ENCODE results near the gene TMEM115.

TMEM115 gene, protein sequence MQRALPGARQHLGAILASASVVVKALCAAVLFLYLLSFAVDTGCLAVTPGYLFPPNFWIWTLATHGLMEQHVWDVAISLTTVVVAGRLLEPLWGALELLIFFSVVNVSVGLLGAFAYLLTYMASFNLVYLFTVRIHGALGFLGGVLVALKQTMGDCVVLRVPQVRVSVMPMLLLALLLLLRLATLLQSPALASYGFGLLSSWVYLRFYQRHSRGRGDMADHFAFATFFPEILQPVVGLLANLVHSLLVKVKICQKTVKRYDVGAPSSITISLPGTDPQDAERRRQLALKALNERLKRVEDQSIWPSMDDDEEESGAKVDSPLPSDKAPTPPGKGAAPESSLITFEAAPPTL

DNA sequence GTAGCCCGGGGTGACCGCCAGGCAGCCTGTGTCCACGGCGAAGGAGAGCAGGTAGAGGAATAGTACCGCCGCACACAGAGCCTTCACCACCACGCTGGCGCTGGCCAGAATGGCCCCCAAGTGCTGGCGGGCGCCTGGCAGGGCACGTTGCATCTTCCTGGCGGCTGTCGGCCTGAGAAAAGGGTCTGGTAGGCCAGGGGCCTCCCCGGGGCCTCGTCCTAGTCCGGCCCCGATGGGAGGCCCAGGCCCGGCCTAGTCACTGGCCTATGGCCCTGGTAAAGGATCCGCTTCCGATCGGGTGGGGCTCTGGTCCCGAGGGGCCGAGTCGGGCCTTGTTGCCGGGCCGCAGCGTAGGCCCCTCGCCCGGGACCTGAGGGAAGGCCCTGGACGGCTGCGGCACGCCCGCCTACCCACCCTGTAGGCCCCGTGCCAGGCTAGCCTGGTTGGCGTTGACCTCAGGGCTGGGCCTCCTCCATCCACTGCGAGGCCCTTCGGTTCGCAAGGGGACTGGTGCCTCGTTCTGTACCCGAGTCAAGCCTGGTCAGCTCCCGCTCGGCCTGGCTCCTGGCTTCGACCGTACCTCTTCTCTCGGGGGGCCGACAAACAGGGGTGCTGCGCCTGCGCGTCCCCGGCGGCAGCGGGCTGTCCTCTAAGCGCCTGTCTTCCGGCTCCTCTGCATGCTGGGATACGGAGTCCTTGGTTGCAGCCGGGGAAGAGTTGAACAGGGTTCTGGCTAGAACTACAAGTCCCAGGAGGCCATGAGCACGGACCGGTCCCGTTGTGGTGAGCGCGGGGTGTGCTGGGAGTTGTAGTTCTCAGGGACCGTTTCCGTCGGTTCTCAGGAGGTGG is at the start of gene TMEM115:
TSS of gene TMEM115 (minus strand) at position 611 of the 849 bp plus-strand sequence. CDS start at position 153, 458 bp downstream.
- Histone ChIP-seq H3K4me1 (ENCODE audit: insufficient read depth, low read length) (peaks cover 6% of the 10 kb centered on the region; the same call in 1 of the 2 replicates), H3K4me3 (ENCODE audit: low read length) (peak within 1 kb of the TSS; percentile 94), H3K36me3 (ENCODE audit: insufficient read depth, low read depth, low read length) (peaks cover 13% of the 10 kb centered on the region), H3K9ac (ENCODE audit: low read depth, low read length) (peak within 1 kb of the TSS; percentile 88), H3K9me3 (ENCODE audit: insufficient read depth, low read depth, low read length) (no peaks in the 10 kb centered on the region), H3K27me3 (ENCODE audit: insufficient read depth, low read length) (peaks cover 12% of the 10 kb centered on the region), H3K27ac (ENCODE audit: low read length) (no peak within 1 kb of the TSS)

GRCh38 chr3:50408443-50408944 is 49.2 kb upstream of the TMEM115 start:
- H3K9ac ChIP-seq (ENCODE audit: low read depth, low read length) = no peak overlapping the region
- H3K27me3 ChIP-seq (ENCODE audit: insufficient read depth, low read length) = no peaks in the 10 kb centered on the region; the same call in none of the 2 replicates
- H3K4me1 ChIP-seq (ENCODE audit: insufficient read depth, low read length) = no peaks in the 10 kb centered on the region
- no peaks in the 10 kb centered on the region for H3K36me3 ChIP-seq (ENCODE audit: insufficient read depth, low read depth, low read length)
- H3K27ac ChIP-seq (ENCODE audit: low read length) = no peak overlapping the region
- no peak overlapping the region for H3K4me3 ChIP-seq (ENCODE audit: low read length)
- no peaks in the 10 kb centered on the region for H3K9me3 ChIP-seq (ENCODE audit: insufficient read depth, low read depth, low read length)

GRCh38 chr3:50406487-50406886 is 47.2 kb upstream of the TMEM115 start:
- H3K27me3 ChIP-seq (ENCODE audit: insufficient read depth, low read length) = no peaks in the 10 kb centered on the region; the same call in none of the 2 replicates
- no peaks in the 10 kb centered on the region for H3K9me3 ChIP-seq (ENCODE audit: insufficient read depth, low read depth, low read length)
- H3K27ac ChIP-seq (ENCODE audit: low read length) = no peak overlapping the region
- no peaks in the 10 kb centered on the region for H3K4me1 ChIP-seq (ENCODE audit: insufficient read depth, low read length)
- no peaks in the 10 kb centered on the region for H3K36me3 ChIP-seq (ENCODE audit: insufficient read depth, low read depth, low read length)
- no peak overlapping the region for H3K9ac ChIP-seq (ENCODE audit: low read depth, low read length)
- H3K4me3 ChIP-seq (ENCODE audit: low read length) = no peak overlapping the region

DNA sequence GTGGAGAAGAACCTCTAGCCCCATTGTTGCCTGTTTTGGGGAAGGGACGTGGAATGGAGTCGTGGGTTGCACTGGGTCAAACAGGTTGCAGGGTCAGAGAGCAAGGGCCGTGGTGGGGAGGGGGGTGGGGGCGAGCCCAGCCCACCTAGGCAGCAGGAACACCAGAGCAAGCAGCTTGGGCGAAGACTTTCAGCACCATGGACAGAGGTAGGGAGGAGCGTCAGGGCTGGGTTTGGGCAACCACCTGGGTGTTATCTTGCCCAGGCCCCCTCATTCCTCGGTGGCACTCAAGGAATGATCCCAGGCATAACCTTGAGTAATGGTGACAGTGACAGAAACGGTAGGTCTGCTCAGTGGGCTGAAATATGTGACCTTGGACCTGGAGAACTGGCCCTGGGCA is 45.9 kb upstream of the TMEM115 start:
- H3K27ac ChIP-seq (ENCODE audit: low read length) = no peak overlapping the region
- H3K9me3 ChIP-seq (ENCODE audit: insufficient read depth, low read depth, low read length) = no peaks in the 10 kb centered on the region

GRCh38 chr3:50401978-50402595 is 42.8 kb upstream of the TMEM115 start:
- no peak overlapping the region for H3K27ac ChIP-seq (ENCODE audit: low read length)
- no peak overlapping the region for H3K4me3 ChIP-seq (ENCODE audit: low read length)
- no peaks in the 10 kb centered on the region for H3K36me3 ChIP-seq (ENCODE audit: insufficient read depth, low read depth, low read length)
- no peak overlapping the region for H3K9ac ChIP-seq (ENCODE audit: low read depth, low read length)
- H3K4me1 ChIP-seq (ENCODE audit: insufficient read depth, low read length) = no peaks in the 10 kb centered on the region
- no peaks in the 10 kb centered on the region for H3K9me3 ChIP-seq (ENCODE audit: insufficient read depth, low read depth, low read length)
- no peaks in the 10 kb centered on the region; the same call in none of the 2 replicates for H3K27me3 ChIP-seq (ENCODE audit: insufficient read depth, low read length)

More for the DNA sequence above, 45.9 kb upstream of the TMEM115 start:
- Histone ChIP-seq H3K9ac (ENCODE audit: low read depth, low read length) (no peak overlapping the region), H3K4me1 (ENCODE audit: insufficient read depth, low read length) (no peaks in the 10 kb centered on the region), H3K27me3 (ENCODE audit: insufficient read depth, low read length) (no peaks in the 10 kb centered on the region; the same call in none of the 2 replicates), H3K36me3 (ENCODE audit: insufficient read depth, low read depth, low read length) (no peaks in the 10 kb centered on the region), H3K4me3 (ENCODE audit: low read length) (no peak overlapping the region)

DNA sequence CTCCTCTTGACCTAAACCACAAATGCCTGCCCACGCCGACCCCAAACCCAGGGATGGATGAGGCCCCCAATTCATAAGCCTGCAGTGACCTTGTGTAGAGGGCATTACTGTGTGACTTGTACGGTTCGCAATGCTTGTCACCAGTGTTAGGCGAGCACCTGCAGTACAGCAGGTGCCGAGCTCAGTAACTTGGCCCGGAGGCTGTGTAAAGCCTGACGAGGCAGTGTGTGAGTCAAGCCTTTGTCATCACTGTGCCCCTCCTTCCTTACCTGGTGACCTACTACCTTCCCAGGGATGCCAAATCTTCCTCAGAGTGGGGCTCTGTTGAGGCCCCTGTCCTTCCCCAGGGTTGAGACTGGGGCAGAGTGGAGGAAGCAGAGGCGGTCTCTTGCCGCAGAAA is 37.2 kb upstream of the TMEM115 start:
- H3K4me3 ChIP-seq (ENCODE audit: low read length) = no peak overlapping the region
- H3K4me1 ChIP-seq (ENCODE audit: insufficient read depth, low read length) = no peaks in the 10 kb centered on the region
- H3K27me3 ChIP-seq (ENCODE audit: insufficient read depth, low read length) = no peaks in the 10 kb centered on the region; the same call in 1 of the 2 replicates
- H3K9ac ChIP-seq (ENCODE audit: low read depth, low read length) = no peak overlapping the region
- no peak overlapping the region for H3K27ac ChIP-seq (ENCODE audit: low read length)
- H3K36me3 ChIP-seq (ENCODE audit: insufficient read depth, low read depth, low read length) = no peaks in the 10 kb centered on the region
- no peaks in the 10 kb centered on the region for H3K9me3 ChIP-seq (ENCODE audit: insufficient read depth, low read depth, low read length)

GRCh38 chr3:50395070-50395860 is 35.9 kb upstream of the TMEM115 start:
- Histone ChIP-seq H3K27ac (ENCODE audit: low read length) (no peak overlapping the region), H3K36me3 (ENCODE audit: insufficient read depth, low read depth, low read length) (no peaks in the 10 kb centered on the region), H3K9ac (ENCODE audit: low read depth, low read length) (no peak overlapping the region), H3K27me3 (ENCODE audit: insufficient read depth, low read length) (no peaks in the 10 kb centered on the region; the same call in 1 of the 2 replicates), H3K4me1 (ENCODE audit: insufficient read depth, low read length) (no peaks in the 10 kb centered on the region), H3K4me3 (ENCODE audit: low read length) (no peak overlapping the region), H3K9me3 (ENCODE audit: insufficient read depth, low read depth, low read length) (no peaks in the 10 kb centered on the region)

DNA sequence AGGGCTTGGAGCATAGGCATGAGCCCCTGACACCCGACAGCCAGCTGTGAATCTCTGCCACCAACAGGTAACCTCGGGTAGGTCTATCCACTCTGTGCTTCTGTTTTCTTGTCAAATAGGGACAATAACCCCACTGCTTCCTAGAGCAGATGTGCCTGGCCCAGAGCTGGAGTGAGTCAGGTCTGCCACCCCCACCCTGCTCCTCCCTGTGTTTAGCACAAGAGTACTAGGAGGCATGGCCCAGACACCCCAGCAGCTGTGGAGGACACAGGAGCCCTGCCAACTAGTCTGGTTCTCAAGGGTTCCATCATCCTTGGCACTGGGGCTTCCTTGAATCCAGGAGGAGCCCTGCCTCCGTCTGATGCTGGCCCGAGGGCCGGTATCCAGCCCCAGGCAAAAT is 33.7 kb upstream of the TMEM115 start:
- Histone ChIP-seq H3K36me3 (ENCODE audit: insufficient read depth, low read depth, low read length) (no peaks in the 10 kb centered on the region), H3K27ac (ENCODE audit: low read length) (no peak overlapping the region), H3K9ac (ENCODE audit: low read depth, low read length) (no peak overlapping the region), H3K9me3 (ENCODE audit: insufficient read depth, low read depth, low read length) (no peaks in the 10 kb centered on the region), H3K4me1 (ENCODE audit: insufficient read depth, low read length) (no peaks in the 10 kb centered on the region), H3K4me3 (ENCODE audit: low read length) (no peak overlapping the region), H3K27me3 (ENCODE audit: insufficient read depth, low read length) (no peaks in the 10 kb centered on the region)

- Histone ChIP-seq H3K36me3 (ENCODE audit: insufficient read depth, low read depth, low read length) (no peaks in the 10 kb centered on the region), H3K9ac (ENCODE audit: low read depth, low read length) (no peak overlapping the region), H3K4me3 (ENCODE audit: low read length) (no peak overlapping the region), H3K4me1 (ENCODE audit: insufficient read depth, low read length) (no peaks in the 10 kb centered on the region), H3K27me3 (ENCODE audit: insufficient read depth, low read length) (no peaks in the 10 kb centered on the region), H3K9me3 (ENCODE audit: insufficient read depth, low read depth, low read length) (no peaks in the 10 kb centered on the region), H3K27ac (ENCODE audit: low read length) (no peak overlapping the region)
Observed at GRCh38 chr3:50392101-50392715, 32.9 kb upstream of the TMEM115 start.

- Histone ChIP-seq H3K27me3 (ENCODE audit: insufficient read depth, low read length) (no peaks in the 10 kb centered on the region), H3K4me3 (ENCODE audit: low read length) (no peak overlapping the region), H3K9ac (ENCODE audit: low read depth, low read length) (no peak overlapping the region), H3K27ac (ENCODE audit: low read length) (no peak overlapping the region), H3K9me3 (ENCODE audit: insufficient read depth, low read depth, low read length) (no peaks in the 10 kb centered on the region), H3K4me1 (ENCODE audit: insufficient read depth, low read length) (no peaks in the 10 kb centered on the region), H3K36me3 (ENCODE audit: insufficient read depth, low read depth, low read length) (no peaks in the 10 kb centered on the region)
Observed at GRCh38 chr3:50390508-50391224, 31.3 kb upstream of the TMEM115 start.

All from iPS-20b (cell line).